Inferior parietal cortex (tissue), 1 donor: ENCODE results near the gene RTN3.
A peak's percentile ranks its signal among the peaks of the same experiment; 100 is the strongest.
"Not testable (repeated sequence)": the region's sequence is repeated elsewhere in the genome, so short reads cannot be mapped to it uniquely, and the experiment has no call there.

Experiments
- DNase-seq: peaks from one replicate; pipeline ENCODE4 v3.0.0-alpha.2; 2016; ENCODE audit errors: extremely low spot score

Gene RTN3

DNA sequence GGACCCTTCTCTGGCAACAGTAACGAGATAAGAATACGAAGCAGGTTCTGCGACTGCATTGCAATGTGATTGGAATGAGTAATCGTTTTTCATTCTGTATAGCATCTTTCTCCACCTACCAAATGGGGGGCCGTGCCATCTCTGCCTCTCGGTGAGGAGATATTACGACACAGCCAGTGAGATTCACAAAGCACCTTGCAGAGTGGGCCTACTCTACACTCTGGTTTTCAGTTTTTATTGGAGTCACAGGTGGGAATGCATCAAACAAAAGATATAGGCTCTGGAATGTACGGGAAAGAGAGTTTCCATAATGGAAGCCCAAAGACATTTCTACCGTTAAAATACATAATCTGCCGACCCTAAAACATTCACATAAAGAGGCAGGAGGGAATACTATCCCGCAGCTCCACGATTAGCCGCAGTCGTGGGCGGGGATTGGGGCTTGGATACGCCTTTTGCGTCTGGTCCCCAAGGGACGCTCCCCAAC is 423 bp upstream of the RTN3 start:
- no peak for DNase-seq

DNA sequence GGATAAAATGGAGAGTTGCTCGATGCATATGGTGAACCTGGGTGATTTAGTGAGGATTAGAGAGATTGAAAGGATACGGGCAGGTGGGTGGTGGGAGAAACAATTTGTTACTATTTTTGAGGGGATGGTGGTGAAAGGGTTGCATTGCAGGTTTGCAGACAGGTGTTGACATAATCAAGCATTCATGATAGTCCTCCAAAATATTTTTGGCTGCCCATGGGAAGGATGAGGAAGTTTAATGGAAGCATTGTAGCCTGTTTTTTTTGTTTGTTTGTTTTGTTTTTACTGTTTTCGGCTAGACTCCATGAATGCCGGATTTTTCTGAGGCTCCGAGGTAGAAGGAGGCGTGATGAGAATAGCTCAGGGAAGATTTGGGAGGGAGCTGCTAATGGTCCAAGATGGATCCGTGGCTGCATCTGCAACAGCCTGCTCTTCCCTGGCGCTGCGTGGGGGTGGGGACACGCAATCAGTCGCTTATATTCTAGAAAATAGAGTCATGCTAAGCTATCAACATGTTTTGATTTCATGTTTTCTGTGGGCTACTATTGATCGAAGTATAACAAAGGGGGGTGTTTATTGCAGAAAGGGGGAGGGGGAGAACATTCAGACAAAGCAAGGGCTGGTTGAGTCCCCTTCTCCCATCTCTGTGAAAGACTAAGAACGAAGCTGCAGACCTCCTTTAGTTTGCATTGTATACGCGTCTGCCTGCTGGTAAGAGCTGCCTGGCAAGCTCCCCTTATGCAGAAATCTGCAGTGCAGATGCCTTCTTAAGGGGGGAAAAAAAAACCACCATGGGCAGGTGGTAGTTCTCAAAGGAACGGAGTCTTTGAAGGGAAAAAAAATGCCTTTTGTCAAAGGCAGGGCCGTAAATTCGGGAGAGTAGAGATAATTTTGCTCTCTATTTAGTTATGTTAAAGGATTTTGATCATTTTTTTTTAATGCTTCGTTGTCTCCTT is 1.0 kb downstream of the RTN3 start:
- peak; percentile 62 for DNase-seq

DNA sequence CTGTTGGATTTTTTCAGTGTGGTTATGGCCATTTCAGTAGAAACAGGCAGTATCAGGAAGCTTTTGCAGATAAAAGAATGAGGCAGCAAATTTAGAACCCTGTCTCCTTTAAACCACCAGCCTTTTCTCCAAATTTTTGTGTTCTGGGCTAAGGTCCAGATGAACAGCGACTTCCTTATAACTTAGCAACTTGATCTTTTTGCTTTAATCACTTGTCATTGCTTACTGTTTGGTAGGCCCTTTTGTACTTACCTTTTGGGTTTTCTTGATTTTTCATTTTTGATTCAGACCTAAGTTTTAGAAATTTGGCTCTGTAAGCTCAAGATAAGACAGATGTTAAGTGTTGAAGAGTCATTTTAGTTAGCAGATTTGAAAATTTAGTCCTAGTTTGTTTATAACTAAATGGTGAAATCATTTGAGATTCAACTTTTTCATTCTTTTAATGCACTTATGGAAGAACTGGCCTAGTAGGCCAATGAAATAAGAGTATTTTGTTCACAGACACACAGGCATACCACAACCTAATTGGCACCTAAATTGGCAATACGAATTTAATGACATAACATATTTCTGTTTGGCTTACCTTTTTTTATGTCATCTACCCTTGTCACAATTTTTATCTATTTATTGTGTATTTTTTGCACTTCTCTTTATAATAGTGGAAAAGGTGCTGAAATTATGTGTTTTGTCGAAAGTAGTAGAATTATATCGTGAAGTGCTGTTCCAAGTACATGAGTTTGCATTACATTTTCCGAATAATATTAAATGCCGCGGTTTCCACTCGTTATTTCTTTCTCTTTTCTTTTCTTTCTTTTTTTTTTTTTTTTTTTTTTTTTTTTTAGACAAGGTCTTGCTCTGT is 2.1 kb downstream of the RTN3 start:
- peak; percentile 59 for DNase-seq

DNA sequence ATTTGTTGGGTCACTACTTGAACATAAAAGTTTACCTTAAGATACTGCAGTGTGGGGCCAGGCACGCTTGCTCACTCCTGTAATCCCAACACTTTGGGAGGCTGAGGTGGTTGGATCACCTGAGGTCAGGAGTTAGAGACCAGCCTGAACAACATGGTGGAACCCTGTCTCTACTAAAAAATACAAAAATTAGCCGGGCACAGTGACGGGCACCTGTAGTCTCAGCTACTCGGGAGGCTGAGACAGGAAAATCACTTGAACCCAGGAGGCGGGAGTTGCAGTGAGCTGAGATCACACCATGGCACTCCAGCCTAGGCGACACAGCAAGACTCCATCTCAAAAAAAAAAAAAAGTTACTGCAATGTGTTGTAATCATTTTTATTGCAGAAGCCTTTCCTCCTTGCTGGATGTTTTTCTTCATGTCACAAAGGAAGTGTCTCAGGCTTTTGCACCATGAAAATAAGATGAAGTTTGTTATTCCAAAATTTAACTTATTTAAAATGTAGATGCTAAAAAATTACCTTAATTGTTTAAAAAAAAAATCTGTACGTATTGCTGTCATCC is 3.9 kb downstream of the RTN3 start:
- not testable (repeated sequence) for DNase-seq

DNA sequence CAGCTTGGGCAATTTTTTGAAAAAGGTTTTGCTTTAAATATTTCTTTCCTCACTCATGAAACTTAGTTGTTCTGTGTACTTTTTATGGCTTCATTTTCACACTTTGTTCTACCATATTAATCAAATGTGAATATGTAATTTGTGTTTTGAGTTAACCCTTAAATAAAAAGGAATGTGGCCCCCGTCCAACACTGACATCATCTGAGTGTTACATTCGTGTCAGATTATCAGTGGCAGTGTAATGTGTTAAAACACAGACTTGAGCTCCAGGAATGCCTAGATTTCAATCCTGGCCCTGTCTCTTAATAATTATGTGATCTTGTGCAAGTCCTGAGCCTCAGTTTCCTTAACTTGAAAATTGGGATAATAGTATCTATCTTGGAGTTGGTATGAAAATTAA is 5.6 kb downstream of the RTN3 start:
- no peak for DNase-seq

DNA sequence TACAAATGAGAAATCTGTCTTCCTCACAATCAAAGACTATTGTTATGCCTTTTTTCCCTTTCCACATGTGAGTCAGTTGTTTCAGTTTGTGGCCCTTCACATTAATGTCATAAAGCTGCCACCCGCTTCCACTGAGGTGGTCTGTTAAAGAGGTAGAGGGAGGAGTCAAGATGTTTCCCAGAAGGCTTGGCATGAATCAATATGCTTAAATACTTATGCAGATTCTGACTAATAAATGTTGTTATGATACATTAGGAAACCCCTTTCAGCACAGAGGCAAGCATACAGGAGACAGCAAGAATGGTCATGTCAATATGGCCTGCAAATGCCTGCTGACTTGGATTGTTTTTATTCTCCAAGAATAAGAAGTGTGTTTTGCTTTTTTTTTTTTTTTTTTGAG is 6.5 kb downstream of the RTN3 start:
- DNase-seq = no peak

DNA sequence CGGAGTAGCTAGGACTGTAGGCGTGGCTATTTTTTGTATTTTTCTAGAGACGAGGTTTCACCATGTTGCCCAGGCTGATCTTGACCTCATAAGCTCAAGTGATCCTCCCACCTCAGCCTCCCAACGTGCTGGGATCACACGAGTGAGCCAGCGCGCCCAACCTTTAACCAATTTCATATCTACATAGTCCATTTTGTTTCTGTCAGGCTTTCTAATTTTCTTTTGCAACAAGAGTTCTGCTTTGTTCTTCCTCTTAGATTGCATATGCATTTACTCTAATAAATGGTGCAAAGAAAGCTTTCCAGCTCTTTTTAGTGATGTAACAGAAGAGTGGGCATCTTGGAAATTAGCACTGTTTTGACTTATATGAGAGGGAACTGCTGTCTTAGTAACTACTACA is 13.3 kb downstream of the RTN3 start:
- no peak for DNase-seq

DNA sequence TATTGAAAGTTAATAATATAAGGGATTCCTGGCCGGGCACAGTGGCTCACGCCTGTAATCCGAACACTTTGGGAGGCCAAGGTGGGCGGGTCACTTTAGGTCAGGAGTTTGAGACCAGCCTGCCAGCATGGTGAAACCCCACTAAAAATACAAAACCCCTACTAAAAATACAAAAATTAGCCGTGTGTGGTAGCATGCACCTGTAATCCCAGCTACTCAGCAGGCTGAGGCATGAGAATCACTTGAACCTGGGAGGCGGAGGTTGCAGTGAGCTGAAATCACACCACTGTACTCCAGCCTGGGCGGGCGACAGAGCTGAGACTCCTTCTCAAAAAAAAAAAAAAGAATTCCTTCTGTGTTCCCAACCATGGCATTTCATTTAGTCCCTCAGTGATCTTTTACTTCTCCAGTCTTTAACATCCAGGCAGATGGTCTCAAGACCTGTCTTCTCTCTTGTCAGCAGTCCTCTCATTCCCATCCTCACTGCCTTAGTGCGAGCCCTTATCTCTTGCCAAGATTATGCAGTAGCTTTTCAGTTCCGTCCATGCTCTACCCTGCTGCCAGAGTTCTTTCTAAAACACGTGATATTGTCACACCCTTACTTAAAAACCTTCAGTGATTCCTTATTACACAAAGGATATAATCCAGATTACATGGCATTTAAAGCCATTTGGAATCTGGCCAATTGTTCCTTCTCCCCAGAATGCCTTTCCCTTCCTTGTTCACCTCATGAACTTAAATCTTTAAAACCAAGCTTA is 17.9 kb downstream of the RTN3 start:
- no peak for DNase-seq

DNA sequence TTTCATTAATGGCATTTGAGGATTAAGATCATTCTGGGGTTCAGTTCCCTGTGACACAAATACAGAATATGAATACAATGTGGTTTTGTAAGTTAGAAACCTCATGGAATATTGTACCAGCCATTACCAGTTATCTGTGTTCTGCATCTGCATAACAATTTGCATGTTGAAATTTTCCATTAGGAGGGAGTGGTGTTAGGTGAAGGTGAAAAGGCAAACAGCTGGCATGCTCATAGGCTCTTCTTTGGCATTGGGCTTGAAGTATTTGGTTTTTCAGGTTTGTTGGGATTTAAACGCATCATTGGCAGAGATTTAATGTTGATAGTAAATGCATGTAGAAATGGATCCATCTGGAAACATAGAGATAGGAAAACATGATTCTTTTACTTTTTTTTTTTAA is 18.6 kb downstream of the RTN3 start:
- no peak for DNase-seq

DNA sequence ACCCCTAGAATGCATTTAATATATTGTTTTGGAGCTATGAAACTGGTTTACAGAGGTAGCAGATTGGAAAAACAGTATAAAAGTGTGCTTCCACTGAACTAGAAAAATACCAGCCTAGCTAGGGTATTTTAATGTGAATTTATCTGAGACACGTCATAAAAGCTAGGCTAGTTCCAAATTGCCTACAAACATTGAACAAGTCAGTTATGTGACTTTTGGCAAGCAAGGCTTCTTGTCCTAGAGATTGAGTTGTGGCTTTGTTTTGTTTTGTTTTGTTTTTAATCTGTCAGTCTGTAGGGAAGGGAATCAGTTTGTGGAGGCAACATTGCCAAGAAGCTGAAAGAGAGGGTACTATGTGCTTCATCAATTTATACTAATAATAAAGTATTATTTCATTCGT is 24.2 kb downstream of the RTN3 start:
- DNase-seq = peak; percentile 48

DNA sequence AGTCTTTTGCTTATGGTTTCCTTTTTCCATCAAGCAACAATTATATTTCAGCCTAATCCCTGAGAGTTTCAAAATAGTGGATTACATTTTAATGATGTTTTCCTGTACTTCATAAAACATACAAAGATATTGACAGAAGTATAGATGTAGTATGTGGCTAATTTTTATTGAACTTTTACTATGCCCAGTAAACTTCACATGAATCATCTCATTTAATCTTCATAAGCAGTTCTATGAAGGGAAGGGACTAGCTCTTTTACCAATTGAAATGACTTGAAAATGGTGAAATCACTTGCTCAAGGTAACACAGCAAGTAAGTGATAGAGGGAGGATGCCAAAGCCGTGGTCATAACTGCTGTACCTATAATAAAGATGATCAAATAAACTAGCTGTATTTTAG is 27.5 kb downstream of the RTN3 start:
- DNase-seq = no peak

DNA sequence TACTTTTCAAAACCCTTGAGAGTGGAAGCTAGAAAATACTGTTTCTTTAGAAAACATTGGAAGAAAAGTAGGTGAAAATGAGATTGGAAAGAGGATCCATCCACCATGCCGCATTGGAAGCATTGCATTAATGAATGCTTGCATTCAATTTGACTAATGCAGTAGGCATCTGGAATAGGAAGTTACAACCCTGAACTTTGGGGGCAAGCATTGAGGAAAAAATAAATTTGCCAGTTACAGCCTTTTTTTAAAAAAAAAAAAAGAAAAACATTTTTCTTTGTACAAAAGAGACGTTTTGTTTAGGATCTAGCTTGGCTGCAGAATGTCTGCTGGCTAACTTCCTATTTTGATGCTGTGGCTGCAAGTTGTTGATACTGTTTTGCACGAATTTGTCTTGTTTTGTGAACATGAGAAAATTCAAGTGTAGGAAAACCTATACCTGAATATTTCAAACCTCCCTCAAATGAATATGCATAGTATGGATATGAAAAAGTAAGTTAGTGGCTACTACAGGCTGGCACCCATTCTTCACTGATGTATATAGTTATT is 28.1 kb downstream of the RTN3 start:
- DNase-seq = no peak

DNA sequence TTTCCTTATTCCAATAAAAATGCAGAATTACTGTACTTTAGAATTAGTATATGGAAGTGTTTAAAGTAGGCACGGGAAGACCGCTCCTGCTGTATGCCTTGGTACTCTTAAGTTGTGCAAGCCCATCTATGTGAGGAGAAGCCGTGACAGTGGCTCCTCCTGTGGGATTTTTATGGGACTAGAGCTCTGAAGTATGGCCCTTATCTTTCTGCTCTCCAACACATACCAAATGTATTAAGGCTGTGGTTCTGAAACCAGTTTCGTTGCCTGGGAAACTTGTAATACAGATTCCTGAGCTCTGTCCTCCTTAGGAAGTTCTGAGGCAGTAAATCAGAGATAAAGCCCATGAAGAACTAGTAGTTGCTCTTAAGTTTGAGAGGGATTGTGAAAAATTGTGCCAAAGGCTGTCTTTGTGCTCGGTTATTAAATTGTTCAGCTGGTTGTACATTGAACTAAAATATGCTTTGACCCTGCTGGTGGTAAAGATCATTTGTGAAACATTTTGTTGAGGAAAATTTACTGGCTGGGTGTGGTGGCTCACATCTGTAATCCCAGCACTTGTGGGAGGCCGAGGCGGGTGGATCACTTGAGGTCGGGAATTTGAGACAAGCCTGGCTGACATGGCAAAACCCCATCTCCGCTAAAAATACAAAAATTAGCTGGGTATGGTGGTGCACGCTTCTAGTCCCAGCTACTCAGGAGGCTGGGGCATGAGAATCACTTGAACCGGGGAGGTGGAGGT is 29.3 kb downstream of the RTN3 start:
- no peak for DNase-seq

DNA sequence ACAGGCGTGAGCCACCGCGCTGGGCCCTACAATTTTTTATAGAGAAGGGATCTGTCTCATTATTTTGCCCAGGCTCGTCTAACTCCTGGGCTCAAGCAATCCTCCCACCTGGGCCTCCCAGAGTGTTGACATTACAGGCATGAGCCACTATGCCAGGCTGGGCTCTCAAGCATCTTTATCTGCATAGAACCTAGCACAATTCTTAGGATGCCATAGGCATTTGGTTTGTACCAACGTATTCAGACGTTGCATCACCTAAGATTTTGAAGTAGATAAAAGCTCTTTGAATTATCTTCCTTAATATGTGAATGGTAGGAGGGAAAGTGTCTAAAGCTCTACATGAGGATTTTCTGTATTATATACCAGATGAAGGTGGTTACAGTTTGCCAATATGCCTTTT is 30.5 kb downstream of the RTN3 start:
- no peak for DNase-seq

DNA sequence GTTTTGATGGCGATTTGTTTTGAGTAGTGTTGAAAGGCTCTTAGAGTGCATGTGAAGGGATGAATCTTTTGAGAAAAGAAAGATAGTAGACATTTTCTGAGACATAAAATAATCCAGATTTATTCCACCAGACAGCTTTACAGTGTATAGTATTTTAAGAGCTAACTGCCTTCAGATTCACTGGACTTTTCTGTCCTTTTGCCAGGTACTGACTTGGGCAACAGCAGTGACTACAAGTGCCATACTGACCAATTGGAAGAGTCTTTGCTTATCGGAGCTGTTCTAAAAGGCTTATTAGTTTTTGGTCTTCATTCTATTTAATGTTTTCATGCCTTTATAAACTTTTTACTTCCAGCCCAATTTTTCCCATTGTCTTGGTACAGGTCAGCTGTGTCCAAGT is 32.5 kb downstream of the RTN3 start:
- no peak for DNase-seq

DNA sequence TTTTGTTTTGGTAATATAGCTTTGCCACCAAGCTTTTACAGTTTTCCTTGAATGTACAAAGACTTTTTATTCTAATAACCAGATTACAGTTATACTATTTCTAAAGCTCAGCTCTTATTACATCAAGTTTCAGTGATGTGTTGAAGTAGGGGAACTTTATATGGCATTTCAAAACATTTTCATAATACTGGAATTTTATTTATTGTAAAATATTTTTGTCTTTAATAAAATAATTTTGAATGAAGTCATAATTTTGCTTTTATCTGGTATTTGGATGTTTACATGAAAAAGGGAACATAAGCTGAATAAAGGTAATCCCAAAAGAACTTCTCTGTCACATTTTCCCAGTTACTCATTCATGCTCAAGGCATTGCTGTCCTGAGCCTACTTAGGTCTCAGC is 34.7 kb downstream of the RTN3 start:
- DNase-seq = no peak

DNA sequence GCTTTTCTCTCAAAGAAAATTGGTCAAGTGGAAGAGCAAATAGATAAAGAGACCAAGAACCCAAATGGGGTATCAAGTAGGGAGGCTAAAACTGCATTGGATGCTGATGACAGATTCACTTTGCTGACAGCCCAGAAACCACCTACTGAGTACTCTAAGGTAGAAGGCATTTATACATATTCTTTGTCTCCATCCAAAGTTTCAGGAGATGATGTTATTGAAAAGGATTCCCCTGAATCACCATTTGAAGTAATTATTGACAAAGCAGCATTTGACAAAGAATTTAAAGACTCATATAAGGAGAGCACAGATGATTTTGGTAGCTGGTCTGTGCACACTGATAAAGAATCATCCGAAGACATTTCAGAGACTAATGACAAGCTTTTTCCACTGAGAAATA is 37.7 kb downstream of the RTN3 start:
- DNase-seq = no peak

DNA sequence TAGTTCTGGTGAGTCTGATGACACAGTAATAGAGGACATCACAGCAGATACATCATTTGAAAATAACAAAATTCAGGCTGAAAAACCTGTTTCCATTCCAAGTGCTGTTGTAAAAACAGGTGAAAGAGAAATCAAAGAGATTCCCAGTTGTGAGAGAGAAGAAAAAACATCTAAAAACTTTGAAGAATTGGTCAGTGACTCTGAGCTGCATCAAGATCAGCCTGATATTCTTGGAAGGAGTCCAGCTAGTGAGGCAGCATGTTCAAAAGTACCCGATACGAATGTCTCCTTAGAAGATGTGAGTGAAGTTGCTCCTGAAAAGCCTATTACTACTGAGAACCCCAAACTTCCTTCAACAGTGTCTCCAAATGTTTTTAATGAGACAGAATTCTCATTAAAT is 38.7 kb downstream of the RTN3 start:
- DNase-seq = no peak

DNA sequence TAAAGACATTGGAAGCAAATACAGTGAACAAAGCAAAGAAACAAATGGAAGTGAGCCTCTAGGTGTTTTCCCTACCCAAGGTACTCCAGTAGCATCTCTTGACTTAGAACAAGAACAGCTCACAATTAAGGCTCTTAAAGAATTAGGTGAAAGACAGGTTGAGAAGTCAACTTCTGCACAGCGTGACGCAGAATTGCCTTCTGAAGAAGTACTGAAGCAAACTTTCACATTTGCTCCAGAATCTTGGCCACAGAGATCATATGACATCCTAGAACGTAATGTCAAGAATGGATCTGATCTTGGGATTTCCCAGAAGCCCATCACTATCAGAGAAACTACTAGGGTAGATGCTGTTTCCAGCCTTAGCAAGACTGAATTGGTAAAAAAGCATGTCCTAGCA is 39.3 kb downstream of the RTN3 start:
- no peak for DNase-seq

DNA sequence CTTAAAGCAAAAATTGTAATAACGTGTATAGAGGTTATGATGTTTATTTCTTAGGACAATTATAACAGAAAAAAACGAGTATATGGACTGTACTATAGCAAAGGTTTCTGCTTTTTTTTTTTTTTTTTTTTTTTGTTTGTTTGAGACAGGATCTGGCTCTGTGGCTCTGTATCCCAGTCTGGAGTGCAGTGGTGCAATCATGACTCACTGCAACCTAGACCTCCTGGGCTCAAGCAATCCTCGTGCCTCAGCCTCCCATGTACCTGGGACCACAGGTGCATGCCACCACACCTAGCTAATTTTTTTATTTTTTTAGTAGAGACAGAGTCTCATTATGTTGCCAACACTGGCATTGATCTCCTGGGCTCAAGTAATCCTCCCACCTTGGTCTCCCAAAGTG is 48.0 kb downstream of the RTN3 start:
- no peak for DNase-seq

DNA sequence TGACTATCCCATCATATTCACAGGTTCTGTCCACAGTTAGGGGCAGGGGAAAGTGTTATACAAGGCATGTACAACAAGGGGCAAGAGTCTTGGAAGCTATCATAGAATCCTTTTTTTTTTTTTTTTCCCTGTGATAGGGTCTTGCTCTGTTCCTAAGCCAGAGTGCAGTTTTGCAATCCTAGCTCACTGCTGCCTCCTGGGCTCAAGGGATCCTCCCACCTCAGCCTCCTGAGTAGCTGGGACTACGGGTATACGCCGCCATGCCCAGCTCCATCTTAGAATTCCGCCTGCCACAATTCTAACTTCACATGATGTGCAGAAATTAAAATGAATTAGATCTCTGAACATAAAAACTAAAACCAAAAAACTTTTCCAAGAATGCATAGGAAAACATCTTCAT is 55.6 kb downstream of the RTN3 start:
- no peak for DNase-seq
